Renal pelvis (tissue), 4 donors: ENCODE measurements around the gene ETV7. TPM values are rescaled to one million over a fixed set of nuclear protein-coding genes. Genes with fewer than 3 reads are reported as not detected.
A peak's percentile ranks its signal among the peaks of the same experiment; 100 is the strongest.

Experiments
- DNase-seq: peaks from one replicate; pipeline ENCODE4 v3.0.0-alpha.2; 2013
- polyA plus RNA-seq, 3 donors: library from polyadenylated mRNA; unstranded; fragments of 120-200 nt; gene quantifications; one replicate each; pipeline ENCODE4 v1.2.1, GENCODE V29; 2013; ENCODE audit not compliant: insufficient read length in 3 of 3

Gene ETV7
- polyA plus RNA-seq, 3 donors = 0.11 to 0.13 TPM; not detected in 1

- DNase-seq = peak; percentile 31
These were observed 702 bp downstream of the ETV7 start for GRCh38 chr6:36386495-36387439.

DNA sequence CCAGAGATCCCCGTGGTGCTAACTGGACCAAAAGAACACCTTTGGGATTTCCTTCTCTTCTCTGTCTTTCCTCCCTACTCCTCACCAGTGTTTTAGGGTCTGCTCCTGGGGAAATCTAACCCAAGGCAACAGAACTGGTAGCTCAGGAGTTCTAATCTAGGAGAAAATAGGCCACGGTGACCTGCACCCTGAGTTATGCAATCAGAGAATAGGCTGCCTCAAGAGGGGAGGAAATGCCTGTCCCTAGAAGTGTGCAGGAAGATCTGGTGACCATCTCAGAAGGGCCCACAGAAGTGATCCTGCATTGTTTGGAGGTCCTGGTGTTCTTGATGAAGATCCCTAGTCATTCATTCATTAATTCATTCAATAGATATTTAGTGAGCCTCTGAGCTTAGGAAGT, 3.4 kb downstream of the ETV7 start:
- no peak for DNase-seq

- DNase-seq = no peak
These were observed 3.9 kb downstream of the ETV7 start for GRCh38 chr6:36383606-36384005.

- no peak for DNase-seq
These were observed 4.5 kb downstream of the ETV7 start for GRCh38 chr6:36382976-36383375.

DNA sequence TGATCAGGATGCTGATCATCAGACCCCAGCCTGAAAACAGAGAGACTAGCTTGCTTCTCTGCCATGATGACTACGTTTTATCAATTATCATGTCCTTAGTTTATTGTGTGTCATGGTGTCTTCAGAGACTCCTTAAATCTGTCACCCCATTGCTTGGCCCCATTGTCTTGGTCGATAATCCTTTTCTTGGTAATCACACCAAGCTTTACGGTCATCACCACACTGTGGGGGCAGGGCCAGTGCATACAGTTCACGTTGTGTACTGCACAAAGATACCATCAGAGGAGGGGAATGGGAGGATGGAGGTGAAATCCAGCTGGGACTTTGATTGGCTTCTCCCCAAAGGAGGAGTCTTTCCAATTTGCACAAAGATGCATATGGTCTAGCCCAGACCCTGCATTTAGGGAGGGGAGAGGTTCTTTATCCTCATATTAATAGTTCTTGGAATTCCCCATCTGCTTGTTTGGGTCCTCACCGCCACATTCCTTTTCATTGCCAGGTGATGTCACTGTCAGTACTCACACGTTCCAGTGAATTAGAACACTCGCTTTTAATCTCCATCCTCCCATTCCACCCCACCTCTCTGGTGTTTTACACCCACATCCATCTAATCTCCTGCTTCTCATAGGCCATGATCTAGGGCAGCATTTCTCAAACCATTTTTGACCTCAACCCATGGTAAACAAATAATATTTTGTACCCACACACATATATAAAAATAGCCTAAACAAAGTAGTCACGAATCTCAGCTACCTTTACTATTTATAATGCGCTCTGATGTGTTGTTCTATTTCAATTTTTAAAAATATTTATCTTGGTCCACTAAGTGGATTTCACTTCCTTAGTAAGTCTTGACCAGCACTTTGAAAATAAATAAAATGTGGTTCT, 5.7 kb downstream of the ETV7 start:
- no peak for DNase-seq

GRCh38 chr6:36380166-36380565, 7.3 kb downstream of the ETV7 start:
- DNase-seq = no peak

DNA sequence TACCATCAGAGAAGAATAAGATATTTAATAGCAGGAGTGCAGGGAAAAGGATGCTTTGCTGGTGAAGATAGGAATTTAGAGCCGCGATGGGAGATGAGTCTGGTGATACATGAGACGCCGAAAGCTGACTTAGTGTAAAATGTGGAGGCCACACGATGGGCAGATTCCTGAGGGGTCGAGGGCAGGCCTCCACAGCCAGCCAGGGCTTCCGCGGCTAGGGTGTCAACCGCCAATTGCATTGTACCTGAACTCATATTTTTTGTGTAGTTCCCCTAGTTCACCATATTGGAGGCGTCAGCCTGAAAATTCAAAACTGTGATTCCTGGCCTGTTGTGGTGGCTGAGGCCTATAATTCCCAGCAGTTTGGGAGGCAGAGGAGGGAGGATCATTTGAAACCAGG, 8.5 kb downstream of the ETV7 start:
- no peak for DNase-seq

GRCh38 chr6:36378243-36378920, 9.1 kb downstream of the ETV7 start:
- DNase-seq = no peak

DNA sequence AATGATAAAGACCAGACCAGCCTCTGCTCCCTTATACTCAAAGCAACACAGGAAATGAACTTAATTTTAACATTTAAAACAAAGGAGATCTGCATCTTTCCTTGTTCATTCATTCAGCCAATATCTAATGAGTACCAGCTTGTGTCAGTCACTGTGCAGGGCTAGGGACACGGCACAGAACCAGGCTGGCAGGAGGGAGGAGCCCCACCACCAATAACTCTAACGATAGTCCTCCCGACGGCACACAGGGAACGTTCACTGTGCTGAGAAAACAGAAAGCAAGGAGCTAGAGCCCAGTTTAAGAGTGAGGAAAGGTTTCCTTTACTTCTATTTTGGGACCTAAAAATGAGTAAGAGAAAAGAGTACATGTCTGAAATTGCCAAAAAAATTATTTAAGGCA, 9.9 kb downstream of the ETV7 start:
- no peak for DNase-seq

GRCh38 chr6:36376742-36377141, 10.7 kb downstream of the ETV7 start:
- no peak for DNase-seq

GRCh38 chr6:36376183-36376582, 11.3 kb downstream of the ETV7 start:
- no peak for DNase-seq

- DNase-seq = no peak
These were observed 11.8 kb downstream of the ETV7 start for GRCh38 chr6:36375644-36376155.

DNA sequence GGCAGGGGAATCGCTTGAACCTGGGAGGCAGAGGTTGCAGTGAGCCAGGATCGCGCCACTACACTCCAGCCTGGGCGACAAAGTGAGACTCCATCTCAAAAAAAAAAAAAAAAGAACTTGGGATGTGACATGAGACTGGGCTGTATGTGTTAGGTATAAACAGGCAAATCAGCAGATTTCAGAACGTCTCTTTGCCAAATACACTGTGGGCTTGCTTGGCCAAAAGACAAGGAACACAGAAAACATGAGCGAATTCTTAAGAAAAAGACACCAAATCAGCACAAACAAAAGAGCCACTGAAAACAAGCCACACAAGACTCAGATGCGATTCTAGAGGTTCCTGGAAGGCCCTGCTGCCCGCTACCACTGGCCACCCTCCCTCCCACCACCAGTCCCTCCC, 12.5 kb downstream of the ETV7 start:
- no peak for DNase-seq

GRCh38 chr6:36374194-36374593, 13.3 kb downstream of the ETV7 start:
- no peak for DNase-seq

DNA sequence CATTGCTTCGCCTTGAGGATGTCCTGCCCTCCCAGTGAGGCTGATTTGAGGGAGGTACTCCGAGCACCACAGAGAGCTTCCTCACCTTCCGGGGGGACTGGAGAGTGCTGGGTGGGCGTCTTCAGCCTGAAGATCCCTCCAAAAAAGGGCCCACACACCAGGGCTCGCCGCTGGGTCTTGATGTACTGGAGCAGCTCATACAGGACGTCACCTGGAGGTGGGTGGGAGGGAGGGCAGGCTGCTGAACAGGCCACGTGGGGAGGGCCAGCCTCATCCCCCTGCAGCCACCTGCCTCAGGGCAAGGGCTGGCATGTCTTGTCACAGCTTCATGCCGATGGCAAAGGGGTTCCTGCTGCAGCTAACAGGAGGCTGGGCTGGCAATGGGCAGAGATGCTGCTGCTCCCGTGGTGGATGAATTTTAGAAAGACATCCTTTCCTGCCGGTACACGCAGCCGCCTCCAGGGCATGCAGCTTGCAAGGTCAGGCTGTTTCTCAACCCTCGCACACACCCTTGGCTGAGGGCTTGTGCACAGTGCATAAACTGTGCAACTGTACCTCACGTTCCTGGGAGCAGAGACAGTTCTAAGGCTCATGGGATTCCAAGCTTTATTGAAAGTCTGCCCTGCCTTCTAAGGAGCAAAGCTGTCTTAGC, 14.0 kb downstream of the ETV7 start:
- no peak for DNase-seq

DNA sequence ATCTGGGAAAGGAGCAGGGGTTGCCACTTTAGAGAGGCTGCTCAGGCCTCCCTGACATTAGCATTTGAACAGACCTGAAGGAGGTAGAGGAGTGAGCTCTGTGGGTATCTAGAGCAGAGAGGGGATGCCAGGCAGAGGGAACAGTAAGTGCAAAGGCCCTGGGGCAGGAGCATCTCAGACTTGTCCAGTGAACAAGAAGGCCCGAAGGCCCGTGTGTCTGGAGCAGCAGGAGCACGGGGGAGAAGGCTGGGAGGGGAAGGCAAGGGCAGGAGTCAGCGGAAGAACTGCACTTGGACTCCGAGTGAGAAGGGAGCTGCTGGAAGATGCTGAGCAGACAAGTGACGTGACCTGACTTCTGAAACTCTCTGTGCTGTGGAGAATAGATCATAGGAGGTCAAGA, 15.4 kb downstream of the ETV7 start:
- no peak for DNase-seq

DNA sequence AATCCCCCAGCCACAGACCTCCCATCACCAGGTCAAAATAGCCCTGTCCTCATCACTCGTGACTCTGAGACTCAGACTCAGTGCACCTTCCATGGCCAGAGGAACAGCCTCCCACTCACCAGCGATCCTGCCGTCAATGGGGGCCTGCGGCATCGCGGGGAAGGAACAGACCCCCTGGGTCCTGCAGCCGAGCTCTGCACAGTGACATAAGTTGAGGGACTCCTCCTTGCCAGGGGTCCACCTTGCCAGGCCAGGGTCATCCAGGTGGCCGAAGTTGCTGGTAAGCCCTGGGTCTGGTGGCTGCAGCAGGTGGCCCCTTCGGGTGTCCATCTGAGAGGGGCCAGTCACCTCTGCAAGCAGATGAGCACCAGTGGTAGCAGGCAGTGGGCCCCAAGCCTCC, 16.3 kb downstream of the ETV7 start:
- DNase-seq = no peak

- no peak for DNase-seq
These were observed 16.8 kb downstream of the ETV7 start for GRCh38 chr6:36370638-36371037.

DNA sequence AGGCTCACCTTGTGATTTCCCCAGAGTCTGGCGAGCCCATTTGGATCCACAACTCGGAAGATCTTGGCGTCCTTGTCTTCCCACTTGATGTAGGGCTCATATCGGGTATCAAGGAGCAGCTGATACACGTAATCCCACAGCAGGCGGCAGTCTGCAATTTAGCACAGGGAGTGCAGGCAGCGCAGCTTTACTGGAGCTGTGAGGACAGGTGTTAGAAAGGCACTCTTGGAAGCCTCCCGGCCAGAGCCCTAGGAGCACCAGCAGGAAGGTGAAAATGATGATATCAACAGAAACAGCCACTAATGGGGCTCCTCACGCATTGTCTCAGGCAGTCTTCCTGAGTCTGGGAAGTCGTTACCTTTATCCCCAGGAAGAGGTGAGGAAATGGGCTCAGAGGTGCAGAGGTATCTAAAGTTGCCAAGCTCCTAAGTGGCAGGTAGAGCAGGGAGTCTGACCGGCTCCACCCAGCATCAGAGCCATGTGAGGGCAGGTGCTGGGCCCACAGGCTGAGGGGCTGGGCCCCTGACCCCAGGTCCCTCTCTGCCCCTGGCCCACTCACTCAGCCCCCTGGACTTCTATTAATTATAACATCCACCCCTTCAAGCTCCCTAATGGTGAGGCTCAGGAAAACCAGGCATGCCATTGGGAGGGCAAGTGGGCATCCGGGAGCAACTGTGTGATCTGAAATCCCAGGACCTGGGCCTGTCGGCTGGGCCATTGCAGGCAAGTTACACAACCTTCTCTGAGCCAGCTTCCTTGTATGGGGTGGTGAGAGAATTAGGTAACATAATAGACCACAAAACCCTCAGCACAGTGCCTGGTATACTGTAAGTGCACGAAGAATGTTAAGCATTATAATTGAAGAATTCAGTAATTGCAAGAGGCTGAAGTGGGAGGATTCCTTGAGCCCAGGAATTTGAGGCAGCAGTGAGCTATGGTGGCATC, 18.3 kb downstream of the ETV7 start:
- DNase-seq = no peak

DNA sequence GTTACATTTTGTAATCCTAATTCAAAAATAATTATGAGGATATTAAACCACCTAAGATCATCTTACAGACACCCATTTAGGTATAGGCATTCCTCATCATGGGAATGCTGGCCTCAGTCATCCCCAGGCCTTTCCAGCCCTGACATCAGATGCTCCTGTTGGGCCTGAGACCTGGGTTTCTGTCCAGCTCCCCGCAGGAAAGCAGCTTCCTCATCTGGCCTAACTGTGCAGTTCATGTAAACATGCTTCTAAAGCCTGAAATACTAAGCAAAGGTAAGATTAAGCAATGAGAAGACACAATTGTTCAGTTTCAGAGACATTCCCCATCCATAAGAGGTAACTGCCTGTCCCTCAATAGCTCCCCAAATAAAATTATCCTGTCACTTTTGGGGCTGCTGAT, 19.0 kb downstream of the ETV7 start:
- no peak for DNase-seq
